GM19025 (cell line): ENCODE data around the gene AKR1D1.
"Not testable (repeated sequence)": the region's sequence is repeated elsewhere in the genome, so short reads cannot be mapped to it uniquely, and the experiment has no call there.

ENCODE experiments used
- ATAC-seq: cut with Tn5 transposase; IDR thresholded peaks from one replicate; pipeline ENCODE4 v1.9.1; 2021; ENCODE audit warnings: mild to moderate bottlenecking, low read depth, moderate library complexity; ENCODE audit not compliant: unreplicated experiment

The AKR1D1 gene

DNA sequence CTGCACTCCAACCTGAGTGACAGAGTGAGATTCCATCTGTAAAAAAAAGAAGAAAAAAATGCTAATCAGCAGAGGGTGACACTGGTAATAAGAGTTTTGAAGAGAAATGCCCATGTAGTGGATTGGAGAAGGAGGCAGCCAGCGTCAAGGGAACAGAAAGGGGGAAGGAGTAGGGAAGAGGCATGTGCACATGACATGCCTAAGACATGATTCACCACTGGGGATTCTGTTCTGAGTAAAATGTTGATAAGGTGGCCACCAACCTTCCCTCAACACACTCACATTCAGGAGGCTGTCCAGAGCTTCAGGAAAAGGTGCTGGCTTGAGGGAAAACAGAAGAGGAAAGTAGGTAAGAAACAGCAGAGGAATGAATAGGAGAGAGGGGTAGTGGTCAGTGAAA, 39.9 kb downstream of the AKR1D1 start:
- ATAC-seq, result no peak

DNA sequence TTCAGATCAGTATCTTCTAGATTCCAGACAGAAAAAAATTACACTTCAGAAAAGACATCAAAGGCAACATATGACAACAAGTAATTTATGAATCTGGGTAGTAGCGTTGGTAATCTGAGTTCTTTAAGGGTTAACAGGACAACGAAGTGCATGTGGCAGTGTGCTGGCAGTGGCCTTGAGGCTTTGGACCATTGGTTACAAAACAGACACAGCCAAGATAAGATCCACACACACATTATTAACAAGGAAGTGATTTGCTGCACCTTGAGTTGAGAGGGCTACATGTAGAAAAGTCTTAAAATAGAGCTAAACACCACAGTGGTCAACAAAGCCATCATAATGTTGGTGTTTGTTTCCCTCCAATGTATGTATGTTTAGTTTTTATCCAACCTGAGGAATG, 40.6 kb downstream of the AKR1D1 start:
- ATAC-seq, result no peak

DNA sequence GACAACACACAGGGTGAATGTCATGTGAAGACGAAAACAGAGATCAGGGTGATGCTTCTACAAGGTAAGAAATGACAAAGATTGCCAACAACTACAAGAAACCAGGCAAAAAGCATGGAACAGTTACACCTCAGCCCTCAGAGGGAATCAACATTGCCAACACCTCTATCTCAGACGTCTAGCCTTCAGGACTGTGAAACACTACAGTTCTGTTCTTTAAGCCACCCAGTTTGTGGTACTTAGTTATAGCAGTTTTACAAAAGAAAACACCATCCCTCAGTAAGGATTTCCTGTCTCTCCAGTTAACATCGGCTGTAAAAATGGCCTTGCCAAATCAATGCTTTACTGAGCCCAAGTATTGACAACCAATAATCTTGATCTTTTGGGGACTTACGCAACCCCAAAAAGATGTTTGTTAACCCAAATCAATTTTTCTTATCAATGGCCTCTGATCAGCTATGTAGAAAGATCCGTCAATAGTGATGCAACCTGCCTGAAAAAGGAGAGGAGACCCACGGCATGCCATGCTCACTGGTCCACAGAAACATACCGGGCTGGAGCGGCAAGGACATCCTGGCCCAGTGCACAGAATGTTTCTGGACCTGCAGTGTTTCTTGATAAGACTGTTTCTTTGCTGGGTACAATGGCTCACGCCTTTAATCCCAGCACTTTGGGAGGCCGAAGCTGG, 44.0 kb downstream of the AKR1D1 start:
- ATAC-seq, result no peak

DNA sequence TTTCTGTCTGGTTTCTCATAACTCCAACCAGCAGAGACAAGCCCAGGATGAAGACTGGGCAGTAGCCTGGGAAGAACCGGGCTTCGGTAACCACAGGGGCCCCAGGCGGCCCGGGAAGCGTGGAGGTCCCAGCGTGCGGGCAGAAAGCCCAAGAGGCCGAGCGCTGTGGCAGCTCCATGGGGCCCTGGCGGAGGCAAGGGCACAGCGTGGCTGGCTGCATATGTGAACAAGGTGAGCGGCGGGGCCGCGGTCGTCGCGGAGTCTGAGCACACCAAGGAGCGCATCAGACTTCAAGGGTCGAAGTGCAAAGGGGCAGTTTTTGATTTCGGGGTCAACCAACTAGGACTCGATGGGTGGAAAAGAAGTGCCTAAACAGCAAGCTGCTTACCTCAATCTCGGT, 45.9 kb downstream of the AKR1D1 start:
- no peak for ATAC-seq

DNA sequence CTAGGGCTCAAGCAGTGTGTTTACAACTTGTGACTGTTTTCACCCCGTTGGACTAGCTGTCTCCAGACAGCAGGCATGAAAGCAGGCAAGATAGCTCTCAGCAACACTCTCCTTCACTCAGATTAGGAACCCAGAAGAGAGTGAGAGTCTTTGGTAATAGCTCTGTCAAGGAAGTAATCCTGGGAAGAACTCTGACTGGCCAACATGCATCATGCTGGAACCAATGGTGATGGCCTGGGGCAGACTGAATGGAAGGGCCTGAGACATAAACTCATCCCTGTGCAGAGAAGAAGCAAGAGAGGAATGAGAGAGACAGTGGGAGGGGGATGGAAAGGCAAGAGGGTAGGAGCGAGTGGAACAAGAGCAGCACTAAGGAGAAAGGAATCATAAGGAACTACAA, 48.9 kb downstream of the AKR1D1 start:
- no peak for ATAC-seq

DNA sequence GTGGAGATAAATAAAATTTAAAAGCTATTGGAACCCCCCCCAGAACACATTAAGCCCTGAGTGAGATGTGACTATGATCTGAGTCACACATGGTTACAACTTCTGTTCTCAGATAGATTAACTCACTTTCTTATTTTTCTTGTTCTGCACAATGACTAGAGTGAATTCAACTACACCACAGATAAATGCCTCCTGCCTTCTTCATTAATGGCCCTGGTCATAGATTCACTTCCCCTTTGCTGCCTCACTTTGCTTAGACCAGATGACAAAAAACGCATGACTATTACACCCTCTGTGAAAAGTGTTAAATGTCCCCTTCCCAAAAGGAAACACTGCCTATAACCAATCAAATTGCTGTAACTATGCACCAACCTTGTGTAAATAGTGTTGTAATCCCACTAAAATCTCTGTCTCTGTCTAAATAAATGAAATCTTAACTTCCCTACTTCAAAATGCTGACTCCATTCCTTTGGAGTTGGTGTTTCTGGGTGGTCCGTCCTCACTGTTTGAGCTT, 49.4 kb downstream of the AKR1D1 start:
- ATAC-seq, result peak; percentile 61

DNA sequence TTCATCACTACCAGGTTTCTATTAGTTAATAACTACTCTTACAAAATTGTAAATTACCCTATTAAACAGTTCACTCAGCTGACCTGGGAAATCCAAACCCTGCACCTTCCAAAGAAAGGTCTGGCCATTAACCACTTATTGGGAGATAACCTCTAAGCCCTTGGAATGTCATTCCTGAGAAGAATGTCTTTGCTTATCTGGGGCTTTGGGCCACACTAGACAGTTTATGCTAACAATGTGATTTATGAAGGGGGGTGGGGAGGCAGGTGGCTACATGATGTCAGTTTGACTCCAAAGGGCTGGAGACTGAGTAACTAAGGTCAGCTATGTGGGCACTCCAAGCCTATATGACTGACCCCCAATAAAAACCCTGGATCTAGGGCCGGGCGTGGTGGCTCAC, 50.7 kb downstream of the AKR1D1 start:
- ATAC-seq, result no peak

DNA sequence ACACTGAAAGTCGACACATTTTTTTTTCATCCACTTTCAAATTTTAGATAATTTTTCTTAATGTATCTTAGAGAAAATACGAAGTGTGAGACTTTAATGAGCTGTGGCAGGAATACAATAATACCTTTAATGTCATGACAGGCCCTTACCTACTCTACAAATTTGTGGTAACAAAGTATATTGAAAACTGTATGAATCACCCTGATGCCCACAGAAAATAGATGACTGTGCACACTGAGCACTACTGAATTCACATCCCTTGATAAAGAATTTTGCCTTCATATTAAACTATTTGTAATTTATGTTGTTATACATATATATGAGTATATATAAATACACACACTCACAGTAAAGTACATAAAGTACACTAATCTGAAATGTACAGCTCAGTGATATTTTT, 51.7 kb downstream of the AKR1D1 start:
- no peak for ATAC-seq

DNA sequence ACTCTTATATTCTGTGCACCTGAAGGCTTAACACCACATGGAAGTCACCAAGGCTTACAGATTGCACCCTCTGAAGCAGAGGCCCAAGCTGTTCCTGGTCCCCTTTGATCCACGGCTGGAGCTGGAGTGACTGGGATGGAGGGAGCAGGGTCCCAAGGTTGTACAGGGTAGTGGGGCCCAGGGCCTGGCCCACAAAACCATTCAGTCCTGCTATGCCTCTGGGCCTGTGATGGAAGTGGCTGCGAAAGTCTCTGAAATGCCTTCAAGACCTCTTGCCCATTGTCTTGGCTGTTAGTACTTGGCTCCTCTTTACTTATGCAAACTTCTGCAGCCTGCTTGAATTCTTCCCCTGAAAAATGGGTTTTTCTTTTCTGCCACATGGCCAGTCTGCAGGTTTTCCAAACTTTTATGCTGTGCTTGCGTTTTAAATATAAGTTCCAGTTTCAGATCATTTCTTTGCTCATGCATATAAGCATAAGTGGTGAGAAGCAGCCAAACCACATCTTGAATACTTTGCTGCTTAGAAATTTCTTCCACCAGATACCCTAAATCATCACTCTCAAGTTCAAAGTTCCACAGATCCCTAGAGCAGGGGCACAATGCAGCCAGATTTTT, 53.4 kb downstream of the AKR1D1 start:
- no peak for ATAC-seq

DNA sequence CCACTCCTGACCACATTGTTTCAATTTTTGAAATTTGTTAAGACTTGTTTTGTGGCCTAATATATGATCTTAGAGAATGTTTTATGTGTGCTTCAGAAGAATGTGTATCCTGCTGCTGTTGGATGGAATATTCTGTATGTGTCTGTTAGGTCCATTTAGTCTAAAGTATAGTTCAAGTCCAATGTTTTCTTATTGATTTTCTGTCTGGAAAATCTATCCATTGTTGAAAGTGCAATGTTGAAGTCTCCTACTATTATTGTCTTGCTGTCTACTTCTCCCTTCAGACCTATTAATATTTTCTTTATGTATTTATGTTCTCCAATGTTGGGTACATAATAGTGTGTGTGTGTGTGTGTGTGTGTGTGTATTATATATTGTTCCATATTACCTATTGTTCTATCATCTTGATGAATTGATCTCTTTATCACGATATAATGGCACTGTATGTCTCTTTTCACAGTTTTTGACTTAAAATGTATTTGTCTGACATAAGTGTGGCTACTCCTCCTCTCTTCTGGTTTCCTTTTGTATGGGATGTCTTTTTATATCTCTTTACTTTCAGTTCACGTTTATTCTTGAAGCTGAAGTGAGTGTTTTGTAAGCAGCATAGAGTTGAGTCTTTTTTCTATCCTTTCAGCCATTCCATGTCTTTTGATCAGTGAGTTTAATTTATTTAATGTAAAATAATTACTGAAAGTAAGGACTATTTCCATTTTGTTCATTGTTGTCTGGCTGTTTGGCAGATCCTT, 61.3 kb downstream of the AKR1D1 start:
- ATAC-seq, result no peak

DNA sequence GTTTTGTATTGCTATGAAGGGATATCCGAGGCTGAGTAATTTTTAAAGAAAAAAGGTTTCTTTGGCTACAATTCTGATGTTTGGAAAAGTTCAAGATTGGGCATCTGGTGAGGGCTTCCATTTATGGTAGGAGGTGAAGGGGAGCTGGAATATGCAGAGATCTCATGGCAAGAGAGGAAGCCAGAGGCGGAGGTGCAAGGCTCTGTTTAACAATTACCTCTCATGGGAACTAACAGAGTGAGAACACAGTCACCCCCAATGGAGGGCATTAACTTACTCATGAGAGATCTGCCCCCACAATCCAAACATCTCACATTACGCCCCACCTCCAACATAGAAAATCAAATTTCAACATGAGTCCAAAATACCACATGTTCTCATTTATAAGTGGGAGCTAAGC, 62.0 kb downstream of the AKR1D1 start:
- ATAC-seq, result no peak

DNA sequence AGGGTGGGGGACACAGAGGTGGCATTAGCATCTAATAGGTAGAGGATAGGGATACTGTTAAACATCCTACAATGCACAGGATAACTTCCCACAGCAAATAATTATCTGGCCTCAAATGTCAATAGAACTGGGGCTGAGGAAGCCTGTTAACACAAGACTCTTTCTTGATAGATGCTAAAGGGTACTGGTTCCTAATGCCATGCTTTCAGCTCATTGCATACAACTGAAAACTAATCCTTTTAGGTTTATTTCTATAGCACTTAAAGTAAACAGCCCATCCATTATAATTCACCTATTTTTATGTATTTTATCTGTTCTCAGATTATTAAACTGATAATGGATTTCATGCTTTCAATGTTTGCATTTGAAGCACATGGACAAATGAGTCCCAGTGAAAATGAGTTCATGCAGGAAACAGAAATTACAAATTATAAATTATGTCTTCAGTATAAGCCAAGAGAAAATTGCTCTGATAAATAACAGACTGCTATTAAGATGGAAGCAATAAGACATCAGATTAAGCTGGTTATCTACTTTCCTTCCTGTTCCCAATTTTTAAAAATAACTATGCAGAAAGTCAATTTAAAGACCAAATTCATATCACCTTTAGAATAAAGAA, 66.4 kb downstream of the AKR1D1 start:
- ATAC-seq, result no peak

DNA sequence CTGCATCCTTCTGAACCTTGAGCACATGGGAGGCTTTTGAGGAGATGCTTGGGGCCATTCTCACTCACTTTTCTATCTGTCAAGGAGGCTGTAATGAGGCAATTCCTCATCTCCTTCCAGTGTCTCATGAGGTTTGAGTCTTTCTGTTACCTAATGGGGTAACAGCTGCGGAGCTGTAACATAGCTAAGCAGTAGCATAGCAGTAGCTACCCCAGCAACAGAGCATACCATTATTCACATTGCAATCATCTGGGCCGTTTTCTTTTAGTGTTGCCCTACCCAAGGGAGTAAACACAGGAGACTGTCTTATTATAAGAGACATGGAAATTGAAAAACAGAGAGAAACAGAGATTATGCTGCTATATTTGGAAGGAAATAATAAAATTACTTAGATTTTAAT, 68.7 kb downstream of the AKR1D1 start:
- ATAC-seq, result no peak

DNA sequence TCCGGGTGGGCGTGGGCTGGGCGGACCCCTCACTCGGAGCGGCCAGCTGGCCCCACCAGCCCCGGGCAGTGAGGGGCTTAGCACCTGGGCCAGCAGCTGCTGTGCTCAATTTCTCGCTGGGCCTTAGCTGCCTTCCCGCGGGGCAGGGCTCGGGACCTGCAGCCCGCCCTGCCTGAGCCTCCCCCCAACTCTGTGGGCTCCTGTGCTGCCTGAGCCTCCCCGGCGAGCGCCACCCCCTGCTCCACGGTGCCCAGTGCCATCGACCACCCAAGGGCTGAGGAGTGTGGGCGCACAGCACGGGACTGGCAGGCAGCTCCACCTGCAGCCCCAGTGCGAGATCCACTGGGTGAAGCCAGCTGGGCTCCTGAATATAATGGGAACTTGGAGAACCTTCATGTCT, 70.0 kb downstream of the AKR1D1 start:
- not testable (repeated sequence) for ATAC-seq

DNA sequence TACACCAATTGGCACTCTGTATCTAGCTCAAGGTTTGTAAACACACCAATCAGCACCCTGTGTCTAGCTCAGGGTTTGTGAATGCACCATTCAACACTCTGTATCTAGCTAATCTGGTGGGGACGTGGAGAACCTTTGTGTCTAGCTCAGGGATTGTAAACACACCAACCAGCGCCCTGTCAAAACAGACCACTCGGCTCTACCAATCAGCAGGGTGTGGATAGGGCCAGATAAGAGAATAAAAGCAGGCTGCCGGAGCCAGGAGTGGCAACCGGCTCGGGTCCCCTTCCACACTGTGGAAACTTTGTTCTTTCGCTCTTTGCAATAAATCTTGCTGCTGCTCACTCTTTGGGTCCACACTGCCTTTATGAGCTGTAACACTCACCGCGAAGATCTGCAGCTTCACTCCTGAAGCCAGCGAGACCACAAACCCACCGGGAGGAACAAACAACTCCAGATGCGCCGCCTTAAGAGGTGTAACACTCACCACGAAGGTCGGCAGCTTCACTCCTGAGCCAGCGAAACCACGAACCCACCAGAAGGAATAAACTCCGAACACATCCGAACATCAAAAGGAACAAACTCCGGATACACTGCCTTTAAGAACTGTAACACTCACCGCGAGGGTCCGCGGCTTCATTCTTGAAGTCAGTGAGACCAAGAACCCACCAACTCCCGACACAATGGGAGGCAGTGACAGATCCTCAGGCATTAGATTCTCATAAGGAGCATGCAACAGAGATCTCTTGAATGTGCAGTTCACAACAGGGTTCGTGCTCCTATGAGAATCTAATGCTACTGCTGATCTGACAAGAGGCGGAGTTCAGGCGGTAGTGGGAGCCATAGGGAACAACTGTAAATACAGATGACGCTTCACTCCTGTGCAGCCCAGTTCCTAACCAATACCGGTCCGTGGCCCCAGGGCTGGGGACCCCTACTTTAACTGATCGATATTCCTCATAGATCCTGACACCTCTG, 70.8 kb downstream of the AKR1D1 start:
- not testable (repeated sequence) for ATAC-seq

DNA sequence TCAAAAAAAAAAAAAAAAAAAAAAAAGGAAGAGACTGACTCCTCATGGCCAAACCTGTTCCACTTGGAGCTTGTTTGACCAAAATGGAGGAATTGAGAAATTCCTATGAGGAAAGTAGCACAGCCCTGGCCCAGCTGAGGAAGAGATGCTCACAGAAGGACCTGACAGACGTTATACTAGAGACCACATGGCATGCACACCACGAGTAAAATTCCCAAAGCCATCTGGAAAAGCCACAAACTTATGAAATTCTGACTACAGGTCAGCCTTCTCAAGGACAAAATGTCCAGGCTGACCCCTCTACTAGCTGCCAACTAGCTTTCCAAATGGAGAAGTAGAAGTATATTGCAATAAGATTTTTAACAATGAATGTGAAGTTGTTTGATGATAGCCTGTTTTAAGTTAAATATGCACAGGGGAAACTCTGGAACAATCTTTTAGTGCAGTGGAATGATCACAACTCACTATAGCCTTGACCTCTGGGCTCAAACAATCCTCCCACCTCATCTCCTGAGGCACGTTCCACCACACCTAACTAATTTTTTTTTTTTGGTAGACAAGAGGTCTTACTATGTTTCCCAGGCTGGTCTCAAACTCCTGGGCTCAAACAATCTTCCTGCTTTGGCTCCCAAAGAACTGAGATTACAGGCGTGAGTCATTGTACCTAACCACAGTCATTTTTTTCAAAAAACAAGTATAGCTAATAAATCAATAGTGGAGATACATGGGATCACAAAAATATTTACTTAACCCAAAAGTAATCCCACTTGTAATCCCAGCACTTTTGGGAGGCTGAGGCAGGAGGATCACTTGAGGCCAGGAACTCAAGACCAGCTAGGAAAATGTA, 75.7 kb downstream of the AKR1D1 start:
- ATAC-seq, result no peak

DNA sequence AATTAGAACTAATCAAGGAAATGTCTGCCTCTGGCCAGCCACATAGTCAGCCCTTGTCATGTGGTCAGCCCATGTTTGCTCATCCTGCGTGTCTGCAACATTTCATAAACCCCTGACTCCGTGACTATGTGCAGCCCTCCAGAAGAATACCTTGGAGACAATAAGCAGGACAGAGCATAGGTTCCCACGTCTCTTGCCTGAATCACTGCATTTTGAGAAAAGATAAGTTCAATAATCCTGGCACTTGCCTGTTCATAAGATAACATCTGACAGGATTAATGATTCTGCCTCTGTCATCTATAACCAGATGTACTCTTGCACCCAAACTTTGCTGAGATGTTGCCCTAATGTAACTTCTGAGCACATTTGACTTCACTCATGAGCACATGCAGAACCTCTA, 78.4 kb downstream of the AKR1D1 start:
- ATAC-seq, result no peak

DNA sequence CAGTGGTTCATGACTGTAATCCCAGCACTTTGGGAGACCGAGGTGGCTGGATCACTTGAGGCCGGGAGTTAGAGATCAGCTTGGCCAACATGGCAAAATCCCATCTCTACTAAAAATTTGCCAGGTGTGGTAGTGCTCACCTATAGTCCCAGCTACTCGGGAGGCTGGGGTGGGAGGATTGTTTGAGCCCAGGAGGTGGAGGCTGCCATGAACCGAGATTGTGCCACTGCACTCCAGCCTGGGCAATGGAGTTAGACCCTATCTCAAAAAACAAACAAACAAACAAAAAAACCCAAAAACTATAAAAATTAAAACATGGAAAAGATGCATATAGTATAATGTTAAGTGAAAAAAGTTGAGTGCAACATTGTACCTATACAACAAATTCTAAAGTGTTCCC, 81.4 kb downstream of the AKR1D1 start:
- ATAC-seq, result no peak
